ENCODE results near the gene SETMAR.

SETMAR gene

DNA sequence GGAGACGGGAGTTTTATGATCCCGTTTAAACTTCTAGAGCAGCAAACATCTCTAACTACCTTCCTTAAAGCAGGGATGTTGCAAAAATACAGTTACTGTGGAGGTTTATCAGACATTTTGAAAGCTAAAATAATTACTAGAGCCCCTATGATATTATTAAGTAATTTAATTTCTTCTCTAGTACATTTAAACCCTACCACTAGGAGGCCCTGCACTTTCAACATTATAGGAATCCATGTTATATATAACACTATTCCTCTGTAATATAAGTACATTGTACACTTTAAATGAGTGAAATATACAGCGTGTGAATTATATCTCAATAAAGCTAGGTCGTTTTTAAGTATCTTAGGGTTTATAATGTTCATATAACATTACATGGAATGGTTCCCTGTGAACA, 11.5 kb downstream of the SETMAR start:
- Histone ChIP-seq H3K4me2 (ENCODE audit: low read length) (no peak overlapping the region), H3K9me3 (ENCODE audit: insufficient read depth, low read length) (no peaks in the 10 kb centered on the region), H3K27me3 (ENCODE audit: low read depth, low read length) (no peaks in the 10 kb centered on the region), H3K4me3 (ENCODE audit: low read length) (no peak overlapping the region), H4K20me1 (ENCODE audit: insufficient read depth, low read length) (no peaks in the 10 kb centered on the region), H3K4me1 (ENCODE audit: low read length) (no peaks in the 10 kb centered on the region), H3K36me3 (replicated peaks; ENCODE audit: low read depth, low read length) (no peaks in the 10 kb centered on the region), H2AFZ (ENCODE audit: low read depth, low read length) (no peak overlapping the region), H3K79me2 (ENCODE audit: low read length) (no peaks in the 10 kb centered on the region), H3K27ac (ENCODE audit: low read length) (no peak overlapping the region), H3K9ac (ENCODE audit: low read length) (no peak overlapping the region)
- TF ChIP-seq EZH2phosphoT487 (IDR thresholded peaks at IDR 0.05; ENCODE audit: low read depth): no peak
- TF ChIP-seq, protein P1, sequence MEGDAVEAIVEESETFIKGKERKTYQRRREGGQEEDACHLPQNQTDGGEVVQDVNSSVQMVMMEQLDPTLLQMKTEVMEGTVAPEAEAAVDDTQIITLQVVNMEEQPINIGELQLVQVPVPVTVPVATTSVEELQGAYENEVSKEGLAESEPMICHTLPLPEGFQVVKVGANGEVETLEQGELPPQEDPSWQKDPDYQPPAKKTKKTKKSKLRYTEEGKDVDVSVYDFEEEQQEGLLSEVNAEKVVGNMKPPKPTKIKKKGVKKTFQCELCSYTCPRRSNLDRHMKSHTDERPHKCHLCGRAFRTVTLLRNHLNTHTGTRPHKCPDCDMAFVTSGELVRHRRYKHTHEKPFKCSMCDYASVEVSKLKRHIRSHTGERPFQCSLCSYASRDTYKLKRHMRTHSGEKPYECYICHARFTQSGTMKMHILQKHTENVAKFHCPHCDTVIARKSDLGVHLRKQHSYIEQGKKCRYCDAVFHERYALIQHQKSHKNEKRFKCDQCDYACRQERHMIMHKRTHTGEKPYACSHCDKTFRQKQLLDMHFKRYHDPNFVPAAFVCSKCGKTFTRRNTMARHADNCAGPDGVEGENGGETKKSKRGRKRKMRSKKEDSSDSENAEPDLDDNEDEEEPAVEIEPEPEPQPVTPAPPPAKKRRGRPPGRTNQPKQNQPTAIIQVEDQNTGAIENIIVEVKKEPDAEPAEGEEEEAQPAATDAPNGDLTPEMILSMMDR (IDR thresholded peaks at IDR 0.05; ENCODE audit: low read depth, low read length): no peak

DNA sequence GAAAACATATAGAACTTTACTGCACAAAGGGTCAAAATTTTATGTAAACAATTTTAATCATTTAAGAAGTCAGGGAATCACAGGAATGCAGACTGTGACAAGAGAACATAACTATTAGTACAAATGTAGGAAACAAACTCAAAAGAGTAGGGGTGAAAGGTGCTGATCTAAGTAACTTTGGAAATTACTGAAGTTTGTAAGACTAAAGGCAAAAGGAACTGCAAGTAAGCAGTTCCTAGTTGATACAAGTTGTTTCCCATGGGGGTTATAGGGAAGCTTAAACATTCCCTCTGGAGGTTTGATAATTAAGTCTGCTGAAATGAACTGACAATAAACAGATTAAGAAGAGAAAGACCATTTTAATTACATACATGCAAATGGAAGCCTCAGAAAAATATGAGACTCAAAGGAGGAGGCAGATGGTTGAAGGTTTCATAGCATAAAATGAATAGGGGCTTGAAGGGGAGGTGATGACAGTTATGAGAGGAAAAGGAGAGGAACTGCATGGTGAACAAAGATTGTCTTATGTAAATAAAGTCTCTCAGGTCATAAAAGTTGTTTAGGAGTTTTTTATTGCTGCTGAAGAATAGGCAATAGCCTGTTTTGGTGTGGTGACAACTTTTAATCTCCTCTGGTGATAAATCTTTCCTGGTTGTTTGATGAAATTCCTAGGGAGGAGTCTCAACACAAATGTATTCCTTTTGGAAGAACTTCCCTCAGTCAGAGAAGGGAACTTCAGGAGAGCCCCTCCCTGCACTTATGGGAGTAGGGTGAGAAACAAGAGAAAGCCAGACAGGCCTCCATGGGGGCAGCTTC, 17.1 kb downstream of the SETMAR start:
- Histone ChIP-seq H3K79me2 (ENCODE audit: low read length) (no peaks in the 10 kb centered on the region), H3K4me3 (ENCODE audit: low read length) (no peak overlapping the region), H3K9ac (ENCODE audit: low read length) (no peak overlapping the region), H3K4me2 (ENCODE audit: low read length) (no peak overlapping the region), H3K36me3 (replicated peaks; ENCODE audit: low read depth, low read length) (no peaks in the 10 kb centered on the region), H4K20me1 (ENCODE audit: insufficient read depth, low read length) (no peaks in the 10 kb centered on the region), H2AFZ (ENCODE audit: low read depth, low read length) (no peak overlapping the region), H3K27me3 (ENCODE audit: low read depth, low read length) (no peaks in the 10 kb centered on the region), H3K4me1 (ENCODE audit: low read length) (no peaks in the 10 kb centered on the region), H3K9me3 (ENCODE audit: insufficient read depth, low read length) (no peaks in the 10 kb centered on the region), H3K27ac (ENCODE audit: low read length) (no peak overlapping the region)
- TF ChIP-seq EZH2phosphoT487 (IDR thresholded peaks at IDR 0.05; ENCODE audit: low read depth): no peak
- TF ChIP-seq, protein P1 (IDR thresholded peaks at IDR 0.05; ENCODE audit: low read depth, low read length): no peak

GRCh38 chr3:4321732-4322131, 18.6 kb downstream of the SETMAR start:
- TF ChIP-seq EZH2phosphoT487 (IDR thresholded peaks at IDR 0.05; ENCODE audit: low read depth): no peak
- TF ChIP-seq, protein P1 (IDR thresholded peaks at IDR 0.05; ENCODE audit: low read depth, low read length): no peak

DNA sequence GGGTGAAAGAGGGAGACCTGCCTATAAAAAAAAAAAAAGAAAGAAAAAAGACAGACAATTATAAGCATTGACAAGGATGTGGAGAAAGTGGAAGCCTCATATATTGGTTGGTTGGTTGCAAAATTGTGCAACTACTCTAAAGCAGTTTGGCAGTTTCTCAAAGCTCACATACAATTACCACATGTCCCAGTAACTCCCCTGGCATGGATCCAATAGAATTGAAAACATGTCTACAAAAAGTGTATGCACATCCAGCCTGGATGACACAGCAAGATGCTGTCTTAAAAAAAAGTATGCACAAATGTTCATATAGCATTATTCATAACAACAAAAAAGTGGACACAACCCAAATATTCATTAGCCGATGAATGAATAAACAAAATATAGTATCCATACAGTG, 19.5 kb downstream of the SETMAR start:
- Histone ChIP-seq H3K9ac (ENCODE audit: low read length) (no peak overlapping the region), H3K4me3 (ENCODE audit: low read length) (no peak overlapping the region), H3K27ac (ENCODE audit: low read length) (no peak overlapping the region), H3K4me1 (ENCODE audit: low read length) (no peaks in the 10 kb centered on the region), H4K20me1 (ENCODE audit: insufficient read depth, low read length) (no peaks in the 10 kb centered on the region), H2AFZ (ENCODE audit: low read depth, low read length) (no peak overlapping the region), H3K27me3 (ENCODE audit: low read depth, low read length) (no peaks in the 10 kb centered on the region), H3K4me2 (ENCODE audit: low read length) (no peak overlapping the region), H3K9me3 (ENCODE audit: insufficient read depth, low read length) (no peaks in the 10 kb centered on the region), H3K36me3 (replicated peaks; ENCODE audit: low read depth, low read length) (no peaks in the 10 kb centered on the region), H3K79me2 (ENCODE audit: low read length) (no peaks in the 10 kb centered on the region)
- TF ChIP-seq, protein P1 (IDR thresholded peaks at IDR 0.05; ENCODE audit: low read depth, low read length): no peak
- TF ChIP-seq EZH2phosphoT487 (IDR thresholded peaks at IDR 0.05; ENCODE audit: low read depth): no peak

More at GRCh38 chr3:4321732-4322131, 18.6 kb downstream of the SETMAR start:
- no peaks in the 10 kb centered on the region for H3K79me2 ChIP-seq (ENCODE audit: low read length)
- H4K20me1 ChIP-seq (ENCODE audit: insufficient read depth, low read length): no peaks in the 10 kb centered on the region
- no peaks in the 10 kb centered on the region for H3K4me1 ChIP-seq (ENCODE audit: low read length)
- no peak overlapping the region for H2AFZ ChIP-seq (ENCODE audit: low read depth, low read length)
- H3K27ac ChIP-seq (ENCODE audit: low read length): no peak overlapping the region
- H3K9ac ChIP-seq (ENCODE audit: low read length): no peak overlapping the region
- H3K4me2 ChIP-seq (ENCODE audit: low read length): no peak overlapping the region
- H3K36me3 ChIP-seq (replicated peaks; ENCODE audit: low read depth, low read length): no peaks in the 10 kb centered on the region
- H3K27me3 ChIP-seq (ENCODE audit: low read depth, low read length): no peaks in the 10 kb centered on the region
- H3K4me3 ChIP-seq (ENCODE audit: low read length): no peak overlapping the region
- H3K9me3 ChIP-seq (ENCODE audit: insufficient read depth, low read length): no peaks in the 10 kb centered on the region
